Smooth muscle cell of trachea (primary cell): ENCODE results near the gene PBX4. TPM values are rescaled to one million over a fixed set of nuclear protein-coding genes. Genes with fewer than 3 reads are reported as not detected.

Experiments used
- total RNA-seq: library from RNA; depleted of rRNA; stranded (reverse); fragments of >200 nt; gene quantifications from 2 replicates; pipeline ENCODE4 v1.2.1, GENCODE V29; 2014

The PBX4 gene
- 1.2 and 1.6 TPM in 2 replicates for total RNA-seq

DNA sequence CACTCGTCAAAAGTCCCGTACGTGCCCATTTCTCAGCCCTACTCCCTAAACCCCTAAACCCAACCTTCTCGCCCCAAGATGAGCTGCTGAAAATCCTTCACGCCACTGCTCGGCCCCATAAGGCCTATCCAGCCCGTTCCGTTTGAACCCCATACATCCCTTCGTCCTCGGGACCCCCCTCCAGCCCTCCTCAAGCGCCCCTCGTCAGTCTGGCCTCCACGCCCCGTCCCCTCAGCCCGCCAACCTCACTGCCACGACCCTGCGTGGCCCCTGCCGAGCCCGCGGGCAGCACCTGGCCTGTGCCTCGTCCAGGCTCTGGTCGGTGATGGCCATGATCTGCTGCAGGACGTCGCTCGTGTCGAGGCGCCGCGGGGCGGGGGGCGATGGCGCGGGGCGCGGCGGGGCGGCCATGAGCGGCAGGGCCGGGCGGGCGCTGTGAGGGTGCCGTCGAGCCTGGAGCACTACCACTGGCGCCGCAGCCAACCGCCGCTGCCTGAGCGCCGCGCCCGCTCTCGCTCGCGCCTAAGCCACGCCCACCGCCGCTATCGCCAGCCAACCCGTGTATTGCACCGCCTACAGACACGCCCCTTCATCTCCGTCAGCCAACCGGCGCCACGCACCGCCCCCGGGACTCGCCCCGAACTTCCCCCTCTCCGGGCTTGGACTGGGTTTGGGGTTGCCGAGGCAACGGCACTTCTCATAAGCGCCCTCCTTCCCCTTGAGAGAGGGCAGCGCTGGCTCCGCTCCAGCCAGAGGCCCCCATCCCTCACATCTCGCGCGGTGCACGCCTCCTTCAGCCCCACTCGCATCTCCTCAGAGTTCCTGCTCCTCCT, at the start of gene PBX4:
TSS of gene PBX4 (minus strand) at position 469 of the 833 bp plus-strand sequence. CDS start at position 411, 58 bp downstream.

DNA sequence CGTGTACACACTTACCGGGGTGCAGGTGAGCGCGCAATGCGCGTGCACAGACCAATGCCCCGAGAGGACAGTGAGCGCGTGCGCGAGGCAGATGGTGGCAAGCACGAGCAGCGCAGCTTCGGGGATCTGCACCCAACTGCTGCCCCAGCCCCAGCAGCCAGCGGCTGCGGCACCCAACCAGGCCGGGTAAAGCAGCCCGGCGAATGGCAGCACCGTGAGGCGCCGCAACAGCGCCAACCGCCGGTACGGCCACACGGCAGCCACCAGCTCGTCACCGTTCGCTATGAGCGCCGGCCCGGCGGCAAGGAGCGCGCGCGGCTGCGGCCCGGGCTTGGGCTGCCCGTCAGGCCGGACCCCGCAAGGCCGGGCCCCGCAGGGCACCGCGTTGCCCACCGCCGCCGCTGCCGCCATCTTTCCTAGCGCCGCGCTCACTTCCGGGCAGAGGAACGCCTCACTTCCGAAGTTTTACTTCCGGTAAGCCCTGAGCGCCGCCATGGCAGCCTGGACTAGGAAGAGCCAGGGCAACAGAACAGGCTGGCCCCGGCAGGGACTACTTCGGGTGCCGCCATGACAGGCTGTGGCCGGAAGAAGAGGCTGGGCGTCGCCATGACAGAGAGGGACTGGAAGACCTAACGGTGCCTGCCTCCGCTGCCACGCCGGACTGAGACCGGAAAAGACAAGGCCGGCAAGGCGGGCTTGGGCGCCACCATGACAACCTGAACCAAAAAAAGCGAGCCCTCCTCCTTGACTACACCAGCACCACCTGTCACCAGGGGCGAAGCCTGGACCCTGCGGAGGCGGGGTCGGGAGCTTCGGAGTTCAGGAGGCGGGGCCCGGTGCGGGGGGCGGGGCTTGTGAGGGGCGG, 45.0 kb upstream of the PBX4 start, which contains the start of gene ATP13A1:
TSS of gene ATP13A1 (minus strand) at position 421 of the 865 bp plus-strand sequence. CDS start at position 411, 10 bp downstream.

GRCh38 chr19:19643158-19644053, 24.9 kb upstream of the PBX4 start, which contains the start of gene GMIP:
GMIP (minus strand) TSS chr19:19643657; CDS start chr19:19643529, 128 bp downstream.

GRCh38 chr19:19627621-19628500, 9.4 kb upstream of the PBX4 start, which contains the start of gene LPAR2:
LPAR2 (minus strand) TSS chr19:19628220; CDS start chr19:19627275, 945 bp downstream.

DNA sequence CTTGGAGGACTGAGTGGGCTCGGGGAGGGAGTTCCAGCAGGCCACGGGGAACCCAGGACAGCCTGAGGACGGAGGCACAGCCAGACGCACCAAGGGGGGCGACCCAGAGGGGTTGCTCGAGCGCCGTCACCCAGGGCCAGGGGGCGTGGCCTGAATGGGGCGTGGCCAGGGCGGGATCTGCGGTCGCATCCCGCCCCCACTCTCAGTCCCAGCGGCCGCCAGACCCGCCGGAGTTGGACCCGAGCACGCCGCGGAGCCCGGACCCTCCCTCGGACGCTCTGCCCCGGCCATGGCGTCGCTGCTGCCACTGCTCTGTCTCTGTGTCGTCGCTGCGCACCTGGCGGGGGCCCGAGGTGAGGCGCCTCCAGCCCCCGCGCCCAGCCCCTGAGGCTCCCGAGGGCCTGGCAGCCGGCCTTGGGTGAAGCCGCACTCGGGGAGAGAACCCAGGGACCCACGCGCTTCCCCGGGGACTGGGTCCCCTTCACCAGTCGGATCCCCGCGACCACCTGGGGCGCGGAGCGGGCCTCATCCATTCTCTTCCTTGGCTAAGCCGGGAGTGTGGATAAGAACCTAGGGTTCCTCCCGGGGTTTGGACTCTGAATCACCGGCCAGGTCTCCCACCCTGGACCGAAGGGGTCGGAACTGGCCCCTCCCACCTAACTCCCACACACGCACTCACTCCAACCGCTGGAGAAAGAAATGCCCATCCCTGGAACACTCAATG, 80.3 kb downstream of the PBX4 start, which contains the start of gene CILP2:
TSS of gene CILP2 (plus strand) at position 205 of the 724 bp plus-strand sequence. CDS start at position 290, 85 bp downstream.

DNA sequence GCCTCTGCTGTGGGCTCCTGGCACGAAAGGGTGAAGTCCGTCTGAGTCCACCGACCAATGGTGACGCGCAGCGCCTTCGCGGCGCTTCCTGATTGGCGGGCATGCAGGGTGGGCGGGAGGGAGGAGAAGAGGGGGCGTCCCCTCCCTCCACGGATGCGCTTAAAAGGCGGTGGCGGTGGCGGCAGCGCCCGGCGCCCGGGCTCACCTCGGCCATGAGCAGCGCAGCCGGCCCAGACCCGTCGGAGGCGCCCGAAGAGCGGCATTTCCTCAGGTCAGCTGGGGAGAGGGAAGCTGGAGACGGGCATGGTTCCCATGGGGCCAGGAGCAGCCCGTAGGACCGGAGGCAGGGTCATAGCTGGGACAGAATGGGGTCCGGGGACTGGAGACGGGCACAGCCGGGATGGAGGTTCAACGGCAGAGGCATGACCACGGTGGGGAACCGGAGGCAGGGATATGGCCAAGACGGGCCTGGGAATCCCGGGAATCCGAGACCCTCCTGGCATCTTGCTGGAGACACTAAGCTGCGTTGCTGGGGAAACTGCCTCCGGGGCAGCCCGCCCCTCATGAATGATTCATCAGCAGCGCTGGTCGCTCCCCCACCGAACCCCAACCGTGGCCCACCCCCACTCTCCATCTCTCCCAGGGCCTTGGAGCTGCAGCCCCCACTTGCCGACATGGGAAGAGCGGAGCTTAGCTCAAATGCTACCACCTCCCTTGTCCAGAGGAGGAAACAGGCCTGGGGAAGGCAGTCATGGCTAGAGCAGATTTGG, 89.6 kb downstream of the PBX4 start, which contains the start of gene YJEFN3:
TSS of gene YJEFN3 (plus strand) at position 191 of the 770 bp plus-strand sequence. CDS start at position 213, 22 bp downstream.

GRCh38 chr19:19515642-19516519, 102.6 kb downstream of the PBX4 start, which contains the start of gene NDUFA13:
NDUFA13 (plus strand) TSS chr19:19516225; CDS start chr19:19516239, 14 bp downstream.

GRCh38 chr19:19514881-19515641, 103.4 kb downstream of the PBX4 start, which contains the start of gene TSSK6:
TSSK6 (minus strand) TSS chr19:19515548; CDS start chr19:19515427, 121 bp downstream.

Other genes starting within 250 kb of the PBX4 start
- 40.5 and 49.6 TPM in 2 replicates for gene GATAD2A, start 213.0 kb downstream of the PBX4 start, total RNA-seq
- gene TSSK6, start 103.1 kb downstream of the PBX4 start, total RNA-seq = 2.3 and 4.5 TPM in 2 replicates
- 181 TPM in 2 replicates for gene NDUFA13, start 102.5 kb downstream of the PBX4 start, total RNA-seq
- 0.33 and 1.0 TPM in 2 replicates for gene YJEFN3, start 89.8 kb downstream of the PBX4 start, total RNA-seq
- under 0.01 and 1.3 TPM in 2 replicates for gene CILP2, start 80.4 kb downstream of the PBX4 start, total RNA-seq
- gene LPAR2, start 9.5 kb upstream of the PBX4 start, total RNA-seq = 1.2 and 2.6 TPM in 2 replicates
- 4.4 and 9.1 TPM in 2 replicates for gene GMIP, start 25.0 kb upstream of the PBX4 start, total RNA-seq
- gene ATP13A1, start 45.0 kb upstream of the PBX4 start, total RNA-seq = 42.8 and 114 TPM in 2 replicates
- gene ZNF101, start 50.2 kb upstream of the PBX4 start, total RNA-seq = 4.6 and 7.1 TPM in 2 replicates
- gene ZNF14, start 114.4 kb upstream of the PBX4 start, total RNA-seq = 5.8 and 7.9 TPM in 2 replicates
- 11.4 and 20.7 TPM in 2 replicates for gene ZNF506, start 203.1 kb upstream of the PBX4 start, total RNA-seq
- gene ZNF253, start 247.2 kb upstream of the PBX4 start, total RNA-seq = 2.5 and 2.8 TPM in 2 replicates